NCI-H2196 treated with DMSO at 0.1 percent for 48 hours (cell line): ENCODE results near the gene CETP.
"Not testable (repeated sequence)": the region's sequence is repeated elsewhere in the genome, so short reads cannot be mapped to it uniquely, and the experiment has no call there.

Source experiments
- DNase-seq: peaks from one replicate; lab custom pipeline; 2025; ENCODE audit not compliant: unreplicated experiment; lab: John Stamatoyannopoulos, UW

Gene CETP

DNA sequence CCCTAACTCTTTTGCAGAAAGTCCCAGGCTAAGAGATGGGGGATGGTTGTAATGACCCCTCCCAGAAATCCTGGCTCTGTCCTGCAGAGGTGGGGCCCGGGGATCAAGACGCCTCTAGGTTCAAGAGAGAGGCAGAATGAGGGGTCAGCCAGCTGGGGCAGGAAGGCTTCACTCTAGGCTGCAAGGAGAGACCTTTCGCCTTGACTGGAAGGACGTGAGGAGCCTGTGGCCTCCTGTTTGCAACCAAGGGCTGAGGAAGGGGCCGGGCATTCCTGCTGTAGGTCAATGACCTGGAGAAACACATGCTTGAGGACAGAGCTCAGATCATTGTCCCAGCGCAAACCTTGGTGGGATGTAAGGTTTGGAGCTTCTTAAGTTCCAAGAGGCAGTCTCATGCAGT lies 8.7 kb upstream of the CETP start:
- DNase-seq = no peak

DNA sequence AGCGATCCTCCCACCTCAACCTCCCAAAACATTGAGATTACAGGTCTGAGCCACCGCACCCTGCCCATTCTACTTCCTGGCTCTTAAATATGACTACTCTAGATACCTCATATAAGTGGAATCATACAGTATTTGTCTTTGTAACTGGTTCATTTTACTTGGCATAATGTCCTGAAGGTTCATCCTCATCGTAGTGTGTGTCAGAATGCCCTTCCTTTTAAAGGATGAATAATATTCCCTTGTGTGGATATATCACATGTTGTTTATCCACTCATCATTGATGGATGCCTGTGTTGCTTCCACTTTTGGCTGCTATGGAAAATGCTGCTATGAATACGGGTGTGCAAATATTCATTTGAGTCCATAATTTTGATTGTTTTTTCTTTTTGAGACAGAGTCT lies 5.7 kb upstream of the CETP start:
- DNase-seq = no peak

DNA sequence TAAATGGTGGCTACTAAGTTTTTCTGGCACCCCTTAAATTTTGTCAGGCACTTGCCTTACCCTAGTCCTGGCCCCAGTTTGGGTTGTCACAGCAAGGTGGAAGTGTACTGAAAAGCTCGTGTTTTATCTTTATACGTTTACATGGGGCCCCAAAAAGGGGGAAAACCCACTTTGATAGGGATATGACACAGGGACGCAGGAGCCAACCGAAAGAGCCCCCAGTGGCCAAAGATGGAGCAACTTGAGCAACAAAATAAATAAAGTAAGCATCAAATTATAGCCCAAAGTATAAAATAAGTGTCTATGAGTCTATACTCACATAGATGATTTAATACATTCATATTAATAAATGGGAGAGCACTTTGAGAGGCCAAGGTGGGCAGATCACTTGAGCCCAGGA lies 5.0 kb upstream of the CETP start:
- no peak for DNase-seq

DNA sequence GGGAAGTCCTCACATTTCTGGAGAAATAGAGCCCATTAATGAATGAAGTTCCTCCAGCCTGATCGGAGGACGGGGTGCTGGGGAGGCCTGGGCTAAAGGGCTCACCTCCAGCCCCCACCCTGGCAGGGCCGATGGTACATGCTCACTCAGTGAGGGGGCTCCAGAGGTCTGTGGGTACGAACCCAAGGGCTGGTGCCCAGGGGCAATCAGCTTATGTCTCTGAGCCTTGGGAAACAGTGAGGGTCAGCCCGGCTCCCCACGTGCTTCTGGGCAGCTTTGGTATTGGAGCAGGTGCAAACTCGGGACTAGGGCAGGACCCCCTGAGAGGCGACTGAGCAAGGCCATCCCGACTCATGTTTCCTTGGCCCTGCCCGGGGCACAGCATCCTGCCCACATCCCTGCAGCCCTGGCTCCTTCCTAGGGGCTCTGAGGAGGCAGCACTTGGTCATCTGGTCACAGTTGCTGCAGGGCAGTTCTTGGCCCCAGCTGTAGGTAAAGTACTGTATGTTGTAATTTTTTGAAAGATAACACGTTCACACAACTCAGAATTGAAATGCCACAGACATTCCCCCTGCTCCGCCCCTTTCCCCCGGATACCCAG lies 969 bp upstream of the CETP start:
- DNase-seq = no peak

DNA sequence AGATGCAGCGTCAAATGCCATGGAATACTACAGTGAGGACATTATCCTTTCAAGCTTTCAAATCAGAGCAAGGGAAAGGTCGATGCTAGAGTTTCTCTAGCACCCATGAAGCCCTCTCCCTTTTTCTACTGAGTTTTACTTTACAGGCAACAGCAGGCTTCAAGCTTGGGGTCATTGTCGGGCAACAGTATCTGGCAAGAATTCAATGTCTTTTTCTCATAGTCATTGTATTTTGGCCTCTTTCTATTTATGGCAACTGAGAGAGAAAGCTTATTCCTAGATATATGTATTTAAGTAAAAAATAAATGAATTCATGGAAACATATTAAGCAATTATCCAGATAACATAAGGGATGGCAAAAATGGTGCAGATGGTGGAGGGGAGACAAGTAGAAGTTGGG lies 364 bp upstream of the CETP start:
- DNase-seq = no peak

DNA sequence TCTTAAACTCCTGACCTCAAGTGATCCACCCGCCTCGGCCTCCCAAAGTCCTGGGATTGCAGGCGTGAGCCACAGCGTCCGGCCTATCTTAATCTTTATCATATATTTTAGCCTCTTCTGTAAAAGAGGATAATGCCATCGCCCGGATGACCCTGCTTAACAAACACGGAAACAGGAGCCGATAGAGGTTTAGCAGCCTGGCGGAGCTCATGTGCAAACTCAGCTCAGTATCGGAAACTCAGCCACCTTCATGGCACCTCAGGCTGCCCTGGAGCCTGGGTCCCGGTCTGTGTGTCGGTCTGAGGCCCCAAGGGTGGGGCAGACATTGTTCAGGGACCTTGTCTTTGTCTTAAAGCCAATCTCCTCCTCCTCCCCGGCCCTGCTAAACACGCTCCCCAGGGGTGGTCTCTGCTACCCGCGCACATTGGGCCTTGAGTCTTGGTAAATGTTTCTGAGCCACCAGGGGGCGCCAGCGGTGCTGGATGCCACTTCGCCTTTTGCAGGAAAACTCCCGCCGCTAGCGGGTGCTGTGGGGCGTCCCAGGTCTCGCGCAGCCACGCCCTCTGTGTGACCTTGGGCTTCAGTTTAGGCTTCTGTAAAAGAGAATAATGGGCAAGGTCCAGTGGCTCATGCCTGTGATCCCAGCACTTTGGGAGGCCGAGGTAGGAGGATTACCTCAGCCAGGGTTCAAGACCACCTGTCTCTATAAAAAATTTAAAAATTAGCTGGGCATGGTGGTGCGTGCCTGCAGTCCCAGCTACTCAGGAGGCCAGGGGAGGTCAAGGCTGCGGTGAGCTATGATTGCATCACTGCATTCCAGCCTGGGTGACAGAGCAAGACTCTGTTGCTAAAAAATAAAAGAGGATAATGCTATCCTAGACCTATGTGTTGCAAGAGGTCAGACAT lies 2.7 kb downstream of the CETP start:
- DNase-seq = no peak

DNA sequence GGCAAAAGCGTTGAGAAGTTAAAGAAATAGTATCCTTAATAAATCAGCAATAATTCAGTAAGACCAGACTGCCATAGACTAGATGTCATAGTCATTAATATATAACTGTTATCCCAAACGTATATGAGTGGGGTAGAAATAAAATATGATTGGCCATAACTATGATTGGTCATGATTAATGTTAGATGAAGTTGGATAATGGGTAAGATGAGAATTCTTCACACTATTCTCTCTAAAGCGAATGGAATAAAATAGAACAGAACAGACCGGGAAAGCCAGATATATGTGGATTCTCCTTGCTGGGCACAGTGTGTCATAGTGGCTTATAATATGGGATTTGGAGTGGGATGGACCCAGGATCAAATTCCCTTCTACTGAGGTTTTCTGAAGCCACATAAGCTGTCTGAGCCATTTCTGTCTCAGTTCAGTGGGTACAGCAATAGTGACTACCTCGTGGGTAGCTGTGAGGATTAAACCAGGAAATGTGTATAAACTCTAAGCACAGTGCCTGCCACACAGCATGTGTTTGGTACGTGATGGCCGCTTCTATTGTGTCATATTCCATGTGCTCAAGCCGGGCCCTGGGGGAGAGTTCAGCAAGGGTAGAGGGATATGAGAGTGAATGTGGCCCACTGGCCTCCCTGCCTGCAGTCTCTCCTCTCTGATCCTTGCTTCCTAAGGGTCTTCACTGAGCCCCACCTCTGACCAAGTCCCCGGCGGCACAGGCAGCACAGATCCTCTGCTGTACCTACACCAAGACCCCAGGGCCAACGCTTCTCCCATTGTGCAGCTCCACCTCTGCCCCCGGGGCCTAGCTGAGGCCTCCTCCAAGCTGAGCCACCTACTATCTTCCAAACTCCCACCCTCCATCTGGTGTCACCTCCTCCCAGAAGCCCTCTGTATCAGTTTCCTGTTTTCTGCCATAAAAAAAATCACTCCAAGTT lies 3.7 kb downstream of the CETP start:
- no peak for DNase-seq

DNA sequence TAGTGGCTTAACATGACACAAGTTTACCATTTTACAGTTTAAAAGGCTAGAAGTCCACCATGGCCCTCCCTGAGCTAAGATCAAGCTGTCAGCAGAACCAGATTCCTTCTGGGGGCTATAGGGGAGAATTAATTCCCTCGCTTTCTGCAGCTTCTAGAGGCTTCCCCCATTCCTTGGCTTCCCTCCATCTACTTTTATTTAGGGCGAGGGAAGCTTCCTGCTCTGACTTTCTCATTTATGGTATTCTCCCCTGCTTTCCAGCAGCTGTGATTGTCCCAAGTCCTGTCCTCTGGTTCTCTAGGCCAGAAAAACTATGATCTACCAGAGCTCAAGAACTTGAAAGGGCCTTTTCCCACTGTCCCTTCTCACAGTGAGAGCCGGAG lies 4.3 kb downstream of the CETP start:
- DNase-seq = no peak

DNA sequence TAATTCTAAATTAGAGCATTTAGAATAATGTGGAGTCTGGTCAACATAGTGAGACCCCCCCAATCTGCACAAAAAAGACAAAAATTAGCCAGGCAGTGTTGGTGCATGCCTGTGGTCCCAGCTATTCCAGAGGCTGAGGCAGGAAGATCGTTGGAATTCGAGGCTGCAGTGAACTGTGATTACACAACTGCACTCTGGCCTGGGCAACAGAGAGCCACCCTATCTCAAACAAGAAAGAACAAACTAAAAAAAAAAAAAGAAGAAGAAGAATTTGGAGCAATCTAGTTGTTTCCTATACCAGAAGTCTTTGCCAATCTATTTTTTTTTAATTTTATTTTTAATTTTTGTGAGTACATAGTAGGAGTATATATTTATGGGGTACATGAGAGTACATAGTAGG lies 6.0 kb downstream of the CETP start:
- no peak for DNase-seq

DNA sequence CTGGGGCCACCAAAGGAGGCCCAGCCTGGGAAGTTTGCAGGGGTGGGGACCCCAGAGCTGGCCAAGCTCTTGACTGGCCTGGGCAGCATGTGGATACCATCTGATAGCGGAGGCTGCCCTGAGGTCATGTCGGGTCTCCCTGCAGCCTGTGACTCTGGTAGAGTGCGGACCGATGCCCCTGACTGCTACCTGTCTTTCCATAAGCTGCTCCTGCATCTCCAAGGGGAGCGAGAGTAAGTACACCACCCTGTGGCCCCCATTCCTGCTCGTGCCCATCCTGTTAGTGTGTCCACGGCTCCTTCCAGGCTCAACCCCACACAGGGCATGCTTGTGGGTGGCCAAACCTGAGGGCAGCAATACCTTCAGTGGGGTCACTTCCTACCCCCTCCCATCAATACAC lies 8.0 kb downstream of the CETP start:
- DNase-seq = no peak

DNA sequence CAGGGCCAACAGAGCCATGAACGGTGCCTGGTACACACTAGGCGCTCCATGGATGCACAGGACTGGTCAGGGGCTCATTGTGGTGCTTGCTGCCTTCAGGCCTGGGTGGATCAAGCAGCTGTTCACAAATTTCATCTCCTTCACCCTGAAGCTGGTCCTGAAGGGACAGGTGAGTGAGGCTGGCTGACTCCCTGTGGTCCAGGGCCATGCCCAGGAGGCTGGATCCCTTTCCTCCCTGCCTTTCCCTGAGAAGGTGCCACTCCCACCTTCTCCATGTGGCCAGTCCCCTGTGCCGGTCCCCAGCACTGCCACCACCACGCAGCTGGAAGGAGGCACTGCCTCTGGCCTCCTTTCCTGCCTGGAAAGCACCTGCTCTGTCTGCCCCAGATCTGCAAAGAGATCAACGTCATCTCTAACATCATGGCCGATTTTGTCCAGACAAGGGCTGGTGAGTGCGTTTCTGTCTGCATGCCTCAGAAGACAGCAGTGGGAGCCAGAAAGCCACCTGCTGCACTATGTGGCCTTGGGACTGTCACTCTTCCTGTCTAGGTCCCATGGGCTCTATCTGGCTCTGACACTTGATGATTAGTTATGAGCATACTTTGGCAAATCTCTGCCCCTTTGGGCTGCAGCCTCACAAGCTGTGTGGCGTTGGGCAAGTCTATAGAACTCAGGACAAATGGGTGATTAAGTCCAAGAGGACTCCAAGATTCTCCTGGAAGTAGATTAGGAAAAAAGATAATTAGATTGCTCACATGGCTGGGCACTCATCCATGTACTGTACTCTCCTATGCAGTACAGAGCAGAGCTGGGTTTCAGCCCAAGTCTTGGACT lies 9.4 kb downstream of the CETP start:
- no peak for DNase-seq

DNA sequence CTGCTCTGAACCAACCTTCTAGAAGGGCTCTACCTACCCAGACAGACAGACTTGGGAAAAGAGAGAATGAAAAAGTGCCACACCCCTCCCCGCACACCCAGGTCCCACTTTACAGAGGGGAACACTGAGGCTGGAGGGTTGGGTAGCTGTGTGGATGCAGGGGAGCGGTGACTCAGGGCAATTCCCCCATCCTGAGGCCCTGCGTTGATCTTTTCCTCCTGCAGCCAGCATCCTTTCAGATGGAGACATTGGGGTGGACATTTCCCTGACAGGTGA lies 10.0 kb downstream of the CETP start:
- no peak for DNase-seq

DNA sequence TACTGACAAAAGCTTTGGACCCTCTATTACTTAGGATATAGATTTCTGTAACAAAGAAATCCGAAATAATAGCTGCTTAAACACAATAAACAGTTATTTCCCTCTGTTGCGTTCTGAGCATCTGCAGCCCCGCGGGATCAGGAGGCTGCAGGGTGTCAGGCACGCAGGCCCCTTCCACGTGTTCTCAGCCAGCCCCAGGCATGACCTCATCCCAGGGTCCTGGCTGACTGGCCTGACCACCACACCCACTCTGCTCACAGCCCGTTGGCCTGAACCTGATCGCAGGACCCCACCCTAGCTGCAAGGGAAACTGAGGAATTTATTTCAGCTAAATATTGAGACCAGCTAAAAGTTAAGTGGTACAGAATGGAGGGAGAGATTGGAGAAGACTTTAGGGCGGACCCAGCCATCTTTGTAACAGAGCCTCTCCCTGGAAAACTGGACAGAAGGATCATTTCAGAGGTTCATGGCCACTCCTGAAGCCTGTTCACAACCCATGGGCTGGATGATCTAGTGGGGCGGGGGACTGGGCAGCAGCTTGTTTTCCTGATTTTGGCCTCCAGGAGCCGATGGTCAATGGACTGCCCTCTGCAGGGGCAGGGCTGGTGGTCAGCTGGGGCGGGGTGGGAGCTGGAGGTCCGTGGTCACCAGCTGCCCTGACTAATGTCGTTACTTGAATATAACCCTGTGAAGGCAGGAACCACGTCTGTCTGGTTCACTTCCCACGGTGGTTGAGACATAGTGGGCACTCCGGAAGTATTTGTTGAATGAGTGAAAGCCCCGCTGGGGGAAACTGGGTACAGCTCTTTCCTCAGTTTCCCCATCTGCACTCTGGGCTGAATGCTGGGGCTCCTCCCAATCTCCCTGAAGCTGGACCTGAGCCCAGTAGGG lies 10.9 kb downstream of the CETP start:
- no peak for DNase-seq

DNA sequence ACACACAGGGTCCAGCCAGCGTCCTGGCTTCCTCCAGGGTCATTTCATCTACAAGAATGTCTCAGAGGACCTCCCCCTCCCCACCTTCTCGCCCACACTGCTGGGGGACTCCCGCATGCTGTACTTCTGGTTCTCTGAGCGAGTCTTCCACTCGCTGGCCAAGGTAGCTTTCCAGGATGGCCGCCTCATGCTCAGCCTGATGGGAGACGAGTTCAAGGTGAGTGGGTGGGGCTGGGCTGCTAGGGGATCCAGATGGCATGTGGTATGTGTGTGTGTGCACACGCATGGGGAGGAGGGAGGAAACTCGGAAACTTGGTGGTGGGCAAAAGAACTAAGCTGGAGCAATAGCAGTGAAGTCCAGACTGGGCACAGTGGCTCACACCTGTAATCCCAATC lies 11.5 kb downstream of the CETP start:
- DNase-seq = no peak

DNA sequence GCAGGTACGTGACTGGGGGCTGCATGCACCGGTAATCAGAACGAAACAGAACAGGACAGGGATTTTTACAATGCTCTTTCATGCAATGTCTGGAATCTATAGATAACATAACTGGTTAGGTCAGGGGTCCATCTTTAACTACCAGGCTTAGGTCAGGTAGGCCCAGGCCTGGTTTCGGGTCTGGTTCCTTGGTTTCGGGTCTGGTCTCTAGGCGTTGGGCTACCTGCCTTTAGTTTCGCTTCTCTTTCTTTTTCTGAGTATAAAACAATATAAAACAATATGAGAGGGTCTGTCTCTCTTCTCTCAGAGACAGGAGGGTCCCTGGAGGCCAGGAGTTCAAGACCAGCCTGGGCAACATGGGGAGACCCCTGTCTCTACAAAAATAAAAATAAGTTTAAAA lies 12.1 kb downstream of the CETP start:
- not testable (repeated sequence) for DNase-seq

DNA sequence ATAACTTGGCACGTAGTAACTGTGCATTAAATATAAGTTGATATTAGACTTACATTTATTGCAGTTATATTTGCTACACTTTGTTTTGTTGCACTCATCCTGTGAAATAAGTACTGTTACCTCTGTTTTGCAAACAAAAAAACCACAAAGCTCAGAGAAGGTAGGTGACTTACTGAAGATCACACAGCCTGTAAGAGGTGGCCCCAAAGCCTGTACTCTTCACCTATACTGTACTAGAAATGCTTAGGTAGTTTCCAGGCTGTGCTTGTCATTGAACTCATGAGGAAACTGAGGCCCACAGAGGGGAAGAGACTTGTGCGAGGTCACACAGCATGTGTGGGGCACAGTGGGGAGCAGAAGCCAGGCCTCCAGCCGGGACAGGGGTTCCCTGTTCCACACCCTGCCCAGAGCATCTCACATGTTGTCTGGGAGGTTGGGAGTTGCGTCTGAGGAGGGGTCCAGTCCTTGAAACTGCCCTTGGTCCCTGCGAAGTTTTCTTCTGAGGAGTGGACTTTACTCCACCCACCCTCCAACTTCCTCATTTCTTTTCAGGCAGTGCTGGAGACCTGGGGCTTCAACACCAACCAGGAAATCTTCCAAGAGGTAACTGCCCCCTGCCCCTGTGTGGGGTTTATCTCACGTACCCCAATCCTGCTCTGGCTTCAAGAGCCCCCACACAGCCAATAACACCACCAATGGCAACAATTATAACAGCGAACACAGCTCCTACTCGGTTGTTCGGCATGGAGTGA lies 13.0 kb downstream of the CETP start:
- DNase-seq = no peak

DNA sequence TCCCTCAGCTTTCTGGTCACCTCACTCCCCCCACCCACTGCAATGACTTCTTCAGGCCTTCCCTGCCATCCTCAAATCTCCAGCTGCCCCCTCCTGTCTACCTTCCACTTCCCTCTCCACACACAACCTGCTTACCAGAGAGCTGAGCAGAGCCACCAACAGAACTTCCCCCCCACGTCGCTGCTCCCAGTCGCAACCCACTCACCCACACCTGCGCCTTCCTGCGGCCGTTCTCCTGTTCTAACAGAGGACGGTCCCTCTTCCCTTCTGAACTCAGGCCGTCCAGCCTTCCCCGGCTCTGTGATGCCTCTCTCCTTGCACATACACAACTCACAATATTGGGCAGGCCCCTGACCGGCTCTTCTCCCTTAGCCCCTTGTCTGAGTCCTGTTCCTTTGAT lies 14.0 kb downstream of the CETP start:
- DNase-seq = no peak

DNA sequence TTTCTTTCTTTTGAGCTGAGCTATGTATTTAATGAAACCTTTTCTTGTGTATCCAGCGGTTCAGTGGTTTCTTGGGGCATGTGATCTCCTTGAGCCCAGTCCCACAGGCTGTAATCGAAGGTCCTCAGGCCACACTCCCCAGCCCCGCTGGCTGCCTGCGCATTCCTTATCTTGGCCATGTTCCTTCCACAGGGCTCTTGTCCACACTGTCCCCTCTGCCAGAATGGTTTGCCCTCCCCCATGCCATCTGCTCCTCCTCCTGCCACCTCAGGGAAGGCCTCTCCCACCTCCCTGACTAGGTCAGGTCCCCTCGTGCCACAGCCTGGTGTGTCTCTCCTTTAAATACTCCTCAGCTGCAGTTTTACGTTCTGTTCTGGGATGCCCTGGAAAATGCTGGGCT lies 15.5 kb downstream of the CETP start:
- no peak for DNase-seq

DNA sequence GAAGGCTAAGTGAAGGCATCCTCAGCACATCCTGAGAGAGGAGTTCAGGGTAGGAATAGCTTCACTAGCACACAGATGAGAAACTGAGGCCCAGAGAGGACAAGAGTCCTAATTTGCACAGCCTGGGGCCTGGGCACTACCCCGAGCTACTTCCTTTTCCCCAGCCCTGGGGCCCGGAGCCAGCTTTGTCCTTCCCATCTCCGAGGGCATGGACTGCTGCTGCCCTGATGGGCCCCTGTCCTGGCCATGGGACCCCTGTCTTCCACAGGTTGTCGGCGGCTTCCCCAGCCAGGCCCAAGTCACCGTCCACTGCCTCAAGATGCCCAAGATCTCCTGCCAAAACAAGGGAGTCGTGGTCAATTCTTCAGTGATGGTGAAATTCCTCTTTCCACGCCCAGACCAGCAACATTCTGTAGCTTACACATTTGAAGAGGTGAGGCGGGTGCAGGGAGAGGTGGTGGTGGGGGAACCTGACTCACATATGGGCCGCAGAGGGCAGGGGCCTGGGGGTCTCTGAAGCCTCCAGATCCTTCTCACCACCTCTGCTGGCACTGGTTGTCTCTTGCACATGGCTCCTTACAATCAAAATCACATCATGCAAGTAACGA lies 16.2 kb downstream of the CETP start:
- DNase-seq = no peak
